Gastrocnemius medialis (tissue), 4 donors: ENCODE data around the gene GRIA4.

Source experiments
- CTCF ChIP-seq, 5 experiments: fragments of 450-650 bp in 3 of 5; fragments of 200-600 bp in 2 of 5; sonication (generic) in 2 of 5; IDR thresholded peaks in 4 of 5; conservative IDR thresholded peaks in 1 of 5; 1 replicate in 4 of 5; 2 replicates in 1 of 5; pipeline ENCODE4 v1.5.1; 2016 to 2019; ENCODE audit warnings: antibody characterized with exemption in 5 of 5, mild to moderate bottlenecking in 3 of 5, moderate library complexity in 3 of 5
- POLR2A ChIP-seq, 2 donors: fragments of 450-650 bp; IDR thresholded peaks; one replicate each; pipeline ENCODE4 v1.6.1; 2017; ENCODE audit warnings: antibody characterized with exemption in 2 of 2, mild to moderate bottlenecking in 2 of 2, moderate library complexity in 2 of 2

GRCh38 chr11:105574974-105575373 is 34.9 kb upstream of the GRIA4 start:
- no peak for TF ChIP-seq POLR2A (IDR thresholded peaks at IDR 0.05)
- no peak for TF ChIP-seq CTCF (IDR thresholded peaks at IDR 0.05 in 4 of 5, conservative IDR thresholded peaks at IDR 0.05 in 1 of 5)
